Sigmoid colon (tissue), 7 donors: ENCODE measurements around the gene ARHGEF19. TPM values are rescaled to one million over a fixed set of nuclear protein-coding genes. Genes with fewer than 3 reads are reported as not detected.

Experiments
- DNase-seq: peaks from one replicate; pipeline ENCODE4 v3.0.0-alpha.2; 2019
- H3K27ac ChIP-seq, 4 donors: fragments of 200-600 bp; sonication (generic); one replicate each; pipeline ENCODE4 v1.5.1; 2016 to 2019; ENCODE audit warnings: mild to moderate bottlenecking in 1 of 4
- H3K27me3 ChIP-seq, 3 donors: fragments of 200-600 bp; sonication (generic); one replicate each; pipeline ENCODE4 v1.5.1; 2019; ENCODE audit warnings: mild to moderate bottlenecking in 1 of 3
- H3K36me3 ChIP-seq, 4 donors: fragments of 200-600 bp; sonication (generic); one replicate each; pipeline ENCODE4 v1.5.1; 2016 to 2019
- H3K4me1 ChIP-seq, 4 donors: fragments of 200-600 bp; sonication (generic); one replicate each; pipeline ENCODE4 v1.5.1; 2017 to 2019
- H3K4me3 ChIP-seq, 4 donors: fragments of 200-600 bp; sonication (generic); one replicate each; pipeline ENCODE4 v1.5.1; 2017 to 2019; ENCODE audit warnings: mild to moderate bottlenecking in 2 of 4, moderate library complexity in 1 of 4
- H3K9me3 ChIP-seq, 4 donors: fragments of 200-600 bp in 3 of 4; sonication (generic) in 3 of 4; one replicate each; pipeline versions ENCODE4 v1.5.1 to v1.6.1; 2013 to 2019
- EP300 ChIP-seq, 4 donors: sonication (generic); formaldehyde crosslinking; IDR thresholded peaks; one replicate each; pipeline ENCODE4 v1.6.1; 2017; ENCODE audit warnings: antibody characterized with exemption in 4 of 4
- POLR2A ChIP-seq, 2 donors: fragments of 450-650 bp; IDR thresholded peaks; one replicate each; pipeline ENCODE4 v1.6.1; 2016; ENCODE audit warnings: antibody characterized with exemption in 2 of 2, mild to moderate bottlenecking in 2 of 2, moderate library complexity in 2 of 2
- POLR2AphosphoS5 ChIP-seq, 4 donors: sonication (generic); formaldehyde crosslinking; IDR thresholded peaks; one replicate each; pipeline ENCODE4 v1.6.1; 2017; ENCODE audit warnings: antibody characterized with exemption in 4 of 4
- WGBS, 2 donors: extraction: QIAGEN DNeasy Blood & Tissue Kit; methylation state at CpG; one replicate each; pipeline ENCODE4 v1.1.7; 2013; 5-methylcytosine and 5-hydroxymethylcytosine counted together
- intact Hi-C: fragments of 100-400 bp; cut with DNase I; formaldehyde crosslinking; loops from one replicate; pipeline ENCODE4 v1.15.1; 2023
- polyA plus RNA-seq, 3 donors: library from polyadenylated mRNA; stranded (reverse); fragments of 200-250 nt; gene quantifications; one replicate each; pipeline ENCODE4 v1.2.3, GENCODE V29; 2013
- total RNA-seq, 4 donors: library from RNA; depleted of rRNA; stranded (reverse); fragments of >200 nt; gene quantifications; one replicate each; pipeline ENCODE4 v1.1.0, GENCODE V29; 2016
- TF ChIP-seq, protein P1 (sequence below), 4 experiments: fragments of 450-650 bp in 3 of 4; fragments of 200-600 bp in 1 of 4; IDR thresholded peaks; one replicate each; pipeline ENCODE4 v1.5.1; 2016 to 2019; ENCODE audit warnings: antibody characterized with exemption in 4 of 4, mild to moderate bottlenecking in 3 of 4, moderate library complexity in 2 of 4
- donor health status: healthy with polysubstance abuse.
- donor health status: Bipolar disorder and iron deficiency.
- donor health status: healthy.

The ARHGEF19 gene
- total and polyA plus RNA-seq, 7 donors = 2.5 to 10.8 (median 4.0) TPM; not detected in 1

GRCh38 chr1:16183765-16184556 lies 28.5 kb downstream of the ARHGEF19 start:
- no peaks in the 10 kb centered on the region for H3K27me3 ChIP-seq
- 77 to 84% methylated on average over 19 of the region's 19 CpGs for WGBS, 2 donors
- DNase-seq = no peak
- H3K4me3 ChIP-seq = no peak overlapping the region
- H3K9me3 ChIP-seq = no peaks in the 10 kb centered on the region
- H3K36me3 ChIP-seq = no peaks in the 10 kb centered on the region
- peak overlapping the region in 3 of 4 donors; percentile 85 to 92 (median 88) for H3K27ac ChIP-seq
- H3K4me1 ChIP-seq = peaks cover 0 to 43% (median 36%) of the 10 kb centered on the region in 4 donors
- intact Hi-C loops = loop anchor here (5.0 kb wide), 1 partner anchor 37 kb away; no protein-coding TSS in a partner anchor
- TF ChIP-seq, protein P1, sequence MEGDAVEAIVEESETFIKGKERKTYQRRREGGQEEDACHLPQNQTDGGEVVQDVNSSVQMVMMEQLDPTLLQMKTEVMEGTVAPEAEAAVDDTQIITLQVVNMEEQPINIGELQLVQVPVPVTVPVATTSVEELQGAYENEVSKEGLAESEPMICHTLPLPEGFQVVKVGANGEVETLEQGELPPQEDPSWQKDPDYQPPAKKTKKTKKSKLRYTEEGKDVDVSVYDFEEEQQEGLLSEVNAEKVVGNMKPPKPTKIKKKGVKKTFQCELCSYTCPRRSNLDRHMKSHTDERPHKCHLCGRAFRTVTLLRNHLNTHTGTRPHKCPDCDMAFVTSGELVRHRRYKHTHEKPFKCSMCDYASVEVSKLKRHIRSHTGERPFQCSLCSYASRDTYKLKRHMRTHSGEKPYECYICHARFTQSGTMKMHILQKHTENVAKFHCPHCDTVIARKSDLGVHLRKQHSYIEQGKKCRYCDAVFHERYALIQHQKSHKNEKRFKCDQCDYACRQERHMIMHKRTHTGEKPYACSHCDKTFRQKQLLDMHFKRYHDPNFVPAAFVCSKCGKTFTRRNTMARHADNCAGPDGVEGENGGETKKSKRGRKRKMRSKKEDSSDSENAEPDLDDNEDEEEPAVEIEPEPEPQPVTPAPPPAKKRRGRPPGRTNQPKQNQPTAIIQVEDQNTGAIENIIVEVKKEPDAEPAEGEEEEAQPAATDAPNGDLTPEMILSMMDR (IDR thresholded peaks at IDR 0.05) = no peak
- TF ChIP-seq POLR2A (IDR thresholded peaks at IDR 0.05) = no peak
- TF ChIP-seq EP300 (IDR thresholded peaks at IDR 0.05) = no peak
- TF ChIP-seq POLR2AphosphoS5 (IDR thresholded peaks at IDR 0.05) = no peak

DNA sequence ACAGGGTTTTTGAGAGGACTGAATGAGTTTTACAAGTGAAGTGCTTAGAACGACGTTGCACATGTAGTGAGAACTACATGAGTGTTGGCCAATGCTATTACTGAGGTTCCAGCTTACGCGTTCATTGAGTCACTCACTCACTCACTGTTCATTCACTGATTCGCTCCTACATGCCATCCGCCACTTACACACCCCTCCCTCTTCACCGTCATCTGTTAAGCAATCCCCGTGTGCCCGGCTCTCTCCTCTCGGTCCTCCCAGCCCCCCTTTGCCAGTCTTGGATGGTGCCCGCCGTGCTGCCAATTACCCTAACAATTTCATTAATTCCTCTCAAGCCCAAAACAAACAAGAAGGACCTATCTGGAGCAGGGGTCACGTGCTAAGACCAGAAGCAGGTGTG lies 29.3 kb downstream of the ARHGEF19 start:
- WGBS, 2 donors = 58 to 85% methylated on average over 13 of the region's 13 CpGs
- no peaks in the 10 kb centered on the region for H3K27me3 ChIP-seq
- peak; percentile 80 for DNase-seq
- intact Hi-C loops = loop anchor here (5.0 kb wide), 1 partner anchor 36 kb away; no protein-coding TSS in a partner anchor
- no peaks in the 10 kb centered on the region for H3K36me3 ChIP-seq
- TF ChIP-seq POLR2A (IDR thresholded peaks at IDR 0.05) = no peak
- peak in 2 of 4 donors; percentile 25 to 35 for TF ChIP-seq POLR2AphosphoS5 (IDR thresholded peaks at IDR 0.05)
- H3K4me3 ChIP-seq = no peak overlapping the region
- H3K9me3 ChIP-seq = no peaks in the 10 kb centered on the region
- peaks cover 0 to 50% (median 44%) of the 10 kb centered on the region in 4 donors for H3K4me1 ChIP-seq
- H3K27ac ChIP-seq = peak overlapping the region in 3 of 4 donors; percentile 85 to 92 (median 88)

- TF ChIP-seq, protein P1 (IDR thresholded peaks at IDR 0.05) = no peak
- no peak for TF ChIP-seq EP300 (IDR thresholded peaks at IDR 0.05)
- peak; percentile 14 to 74 (median 65) for TF ChIP-seq POLR2AphosphoS5 (IDR thresholded peaks at IDR 0.05)
- intact Hi-C loops = loop anchor here (5.0 kb wide), 1 partner anchor 35 kb away; no protein-coding TSS in a partner anchor
Measured at GRCh38 chr1:16181887-16182719, 30.3 kb downstream of the ARHGEF19 start.

GRCh38 chr1:16180291-16180824 lies 32.1 kb downstream of the ARHGEF19 start:
- Histone ChIP-seq H3K27ac (peak overlapping the region; percentile 85 to 92 (median 90)), H3K4me1 (peaks cover 0 to 74% (median 65%) of the 10 kb centered on the region in 4 donors), H3K9me3 (no peaks in the 10 kb centered on the region), H3K4me3 (no peak overlapping the region), H3K27me3 (no peaks in the 10 kb centered on the region), H3K36me3 (no peaks in the 10 kb centered on the region)
- intact Hi-C loops = loop anchor here (5.0 kb wide), 1 partner anchor 33 kb away; no protein-coding TSS in a partner anchor
- no peak for DNase-seq
- TF ChIP-seq POLR2A (IDR thresholded peaks at IDR 0.05) = no peak
- TF ChIP-seq EP300 (IDR thresholded peaks at IDR 0.05) = no peak
- TF ChIP-seq POLR2AphosphoS5 (IDR thresholded peaks at IDR 0.05) = no peak
- TF ChIP-seq, protein P1 (IDR thresholded peaks at IDR 0.05) = no peak
- 88 to 90% methylated on average over 13 of the region's 13 CpGs for WGBS, 2 donors

More at GRCh38 chr1:16181887-16182719, 30.3 kb downstream of the ARHGEF19 start:
- DNase-seq = peak; percentile 97
- Histone ChIP-seq H3K36me3 (no peaks in the 10 kb centered on the region), H3K4me1 (peaks cover 0 to 57% (median 50%) of the 10 kb centered on the region in 4 donors), H3K27ac (peak overlapping the region; percentile 85 to 92 (median 90)), H3K27me3 (no peaks in the 10 kb centered on the region), H3K4me3 (no peak overlapping the region), H3K9me3 (no peaks in the 10 kb centered on the region)
- 54 to 65% methylated on average over 18 of the region's 18 CpGs for WGBS, 2 donors
